PC-3 (cell line): ENCODE measurements around the gene DLK1. TPM values are rescaled to one million over a fixed set of nuclear protein-coding genes. Genes with fewer than 3 reads are reported as not detected.
A peak's percentile ranks its signal among the peaks of the same experiment; 100 is the strongest.

Experiments used
- ATAC-seq: fragments of 200-7000 bp; cut with Tn5 transposase; 2 replicates; pipeline ENCODE4 v1.9.1; 2020; ENCODE audit warnings: mild to moderate bottlenecking, moderate library complexity
- BruUV-seq: library from RNA; stranded (reverse); fragments of 400-500 nt; replicated peaks from 2 replicates; lab custom pipeline; 2021; lab: Mats Ljungman, UMichigan
- CTCF ChIA-PET: fragments of 300-600 bp; sonication (Branson Sonifier 250); formaldehyde crosslinking; loops from one replicate; lab custom pipeline; 2022; ENCODE audit warnings: antibody characterized with exemption; lab: Charles Lee
- POLR2A ChIA-PET: fragments of 300-600 bp; sonication (Branson Sonifier 250); formaldehyde crosslinking; loops from one replicate; lab custom pipeline; 2022; ENCODE audit warnings: antibody characterized with exemption; ENCODE audit not compliant: unreplicated experiment; lab: Charles Lee
- DNase-seq: peaks from one replicate; pipeline ENCODE4 v3.0.0-alpha.2; 2015
- H2AFZ ChIP-seq: fragments of 300-600 bp; sonication (generic); 2 replicates; pipeline ENCODE4 v1.6.0; 2016; ENCODE audit warnings: antibody characterized with exemption, low read length
- H3F3A ChIP-seq: fragments of 300-600 bp; sonication (generic); one replicate; pipeline ENCODE4 v1.6.0; 2017; ENCODE audit warnings: antibody characterized with exemption, low read length, control low read depth, mild to moderate bottlenecking; ENCODE audit not compliant: unreplicated experiment
- H3K27ac ChIP-seq: fragments of 300-600 bp; sonication (generic); 2 replicates; pipeline ENCODE4 v1.5.1; 2016; ENCODE audit warnings: mild to moderate bottlenecking, low read length
- H3K27me3 ChIP-seq: fragments of 300-600 bp; sonication (generic); 2 replicates; pipeline ENCODE4 v1.6.1; 2016; ENCODE audit warnings: low read length, mixed read lengths
- H3K36me3 ChIP-seq: fragments of 300-600 bp; sonication (generic); 2 replicates; pipeline ENCODE4 v1.6.1; 2016; ENCODE audit warnings: low read depth, mixed run types, low read length, mixed read lengths
- H3K4me1 ChIP-seq: fragments of 300-600 bp; sonication (generic); 2 replicates; pipeline ENCODE4 v1.5.1; 2016; ENCODE audit warnings: low read length; ENCODE audit not compliant: insufficient read depth
- H3K4me2 ChIP-seq: fragments of 300-600 bp; sonication (generic); 2 replicates; pipeline ENCODE4 v1.6.0; 2016; ENCODE audit warnings: low read length
- H3K4me3 ChIP-seq: fragments of 300-600 bp; sonication (generic); 2 replicates; pipeline ENCODE4 v1.5.1; 2016; ENCODE audit warnings: mild to moderate bottlenecking, low read length, mixed read lengths
- H3K79me2 ChIP-seq: fragments of 300-600 bp; sonication (generic); 2 replicates; pipeline ENCODE4 v1.6.1; 2017; ENCODE audit warnings: low read length, mixed read lengths
- H3K9ac ChIP-seq: fragments of 300-600 bp; sonication (generic); 2 replicates; pipeline ENCODE4 v1.6.0; 2016; ENCODE audit warnings: mild to moderate bottlenecking, low read length
- H3K9me2 ChIP-seq: fragments of 300-600 bp; sonication (generic); replicated peaks from 2 replicates; pipeline ENCODE4 v1.6.1; 2016; ENCODE audit warnings: mixed run types, low read length, mixed read lengths
- H3K9me3 ChIP-seq: fragments of 300-600 bp; sonication (generic); 2 replicates; pipeline ENCODE4 v1.6.1; 2016; ENCODE audit warnings: low read length, mixed read lengths
- H4K20me1 ChIP-seq: fragments of 300-600 bp; sonication (generic); 2 replicates; pipeline ENCODE4 v1.6.1; 2016; ENCODE audit warnings: low read length, mixed read lengths
- EZH2 ChIP-seq: fragments of 300-600 bp; sonication (generic); IDR thresholded peaks from one replicate; pipeline ENCODE4 v1.6.1; 2017; ENCODE audit warnings: antibody characterized with exemption, mild to moderate bottlenecking, low read length; ENCODE audit not compliant: unreplicated experiment
- EZH2phosphoT487 ChIP-seq: fragments of 300-600 bp; sonication (generic); IDR thresholded peaks from 2 replicates; pipeline ENCODE4 v1.6.1; 2018; ENCODE audit warnings: mild to moderate bottlenecking, antibody characterized with exemption, low read length, borderline replicate concordance
- intact Hi-C: fragments of 100-400 bp; cut with micrococcal nuclease; formaldehyde crosslinking; loops from 2 replicates; pipeline ENCODE4 v1.9.0; 2023
- total RNA-seq: library from RNA; depleted of rRNA; stranded (reverse); fragments of >200 nt; gene quantifications from 2 replicates; pipeline ENCODE4 v1.2.3, GENCODE V29; 2014
- TF ChIP-seq, protein P1 (sequence below): fragments of 300-600 bp; sonication (generic); conservative IDR thresholded peaks from 2 replicates; pipeline ENCODE4 v1.5.1; 2017; ENCODE audit warnings: antibody characterized with exemption, low read depth, mild to moderate bottlenecking, low read length

Gene DLK1
- total RNA-seq, 1 experiment from 2014 or later, result not detected

DNA sequence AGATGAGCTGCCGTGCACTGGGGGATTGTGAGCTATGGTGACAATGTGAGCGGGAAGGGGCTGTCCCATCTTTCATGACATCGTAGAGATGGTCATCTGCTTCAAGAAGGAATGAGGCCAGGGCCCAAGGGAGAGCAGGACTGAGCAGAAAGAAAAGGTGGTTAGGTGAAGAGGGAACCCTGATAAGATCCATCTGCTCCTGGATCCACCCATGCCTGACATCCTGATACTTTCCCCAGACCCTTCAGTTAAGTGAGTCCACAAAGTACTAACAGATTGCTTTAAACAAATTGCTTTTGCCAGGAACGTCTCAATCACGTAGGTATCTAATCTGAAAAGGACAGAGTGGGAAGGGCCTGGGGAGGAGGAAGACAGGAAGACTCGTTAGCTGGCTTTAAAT lies 25.4 kb upstream of the DLK1 start:
- intact Hi-C loops, result no loop called here
- DNase-seq (no peak), ATAC-seq (no peak)
- no peaks in the 10 kb centered on the region for H3K36me3 ChIP-seq
- ChIA-PET POLR2A (no interaction called here), CTCF (no interaction called here)
- no peak overlapping the region for H3K27ac ChIP-seq
- peaks cover 10% of the 10 kb centered on the region for H3K4me1 ChIP-seq
- no peak overlapping the region for H3K4me3 ChIP-seq
- no TSS peak for BruUV-seq
- H3K9ac ChIP-seq, result no peak overlapping the region
- H4K20me1 ChIP-seq, result no peaks in the 10 kb centered on the region
- H3F3A ChIP-seq, result no peaks in the 10 kb centered on the region
- H3K27me3 ChIP-seq, result no peaks in the 10 kb centered on the region
- H3K4me2 ChIP-seq, result no peak overlapping the region
- no peaks in the 10 kb centered on the region for H3K79me2 ChIP-seq
- no peaks in the 10 kb centered on the region for H3K9me3 ChIP-seq
- TF ChIP-seq, protein P1, sequence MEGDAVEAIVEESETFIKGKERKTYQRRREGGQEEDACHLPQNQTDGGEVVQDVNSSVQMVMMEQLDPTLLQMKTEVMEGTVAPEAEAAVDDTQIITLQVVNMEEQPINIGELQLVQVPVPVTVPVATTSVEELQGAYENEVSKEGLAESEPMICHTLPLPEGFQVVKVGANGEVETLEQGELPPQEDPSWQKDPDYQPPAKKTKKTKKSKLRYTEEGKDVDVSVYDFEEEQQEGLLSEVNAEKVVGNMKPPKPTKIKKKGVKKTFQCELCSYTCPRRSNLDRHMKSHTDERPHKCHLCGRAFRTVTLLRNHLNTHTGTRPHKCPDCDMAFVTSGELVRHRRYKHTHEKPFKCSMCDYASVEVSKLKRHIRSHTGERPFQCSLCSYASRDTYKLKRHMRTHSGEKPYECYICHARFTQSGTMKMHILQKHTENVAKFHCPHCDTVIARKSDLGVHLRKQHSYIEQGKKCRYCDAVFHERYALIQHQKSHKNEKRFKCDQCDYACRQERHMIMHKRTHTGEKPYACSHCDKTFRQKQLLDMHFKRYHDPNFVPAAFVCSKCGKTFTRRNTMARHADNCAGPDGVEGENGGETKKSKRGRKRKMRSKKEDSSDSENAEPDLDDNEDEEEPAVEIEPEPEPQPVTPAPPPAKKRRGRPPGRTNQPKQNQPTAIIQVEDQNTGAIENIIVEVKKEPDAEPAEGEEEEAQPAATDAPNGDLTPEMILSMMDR, result no peak
- TF ChIP-seq EZH2phosphoT487 (no peak), EZH2 (no peak)
- H3K9me2 ChIP-seq, result no peaks in the 10 kb centered on the region
- H2AFZ ChIP-seq, result no peak overlapping the region

DNA sequence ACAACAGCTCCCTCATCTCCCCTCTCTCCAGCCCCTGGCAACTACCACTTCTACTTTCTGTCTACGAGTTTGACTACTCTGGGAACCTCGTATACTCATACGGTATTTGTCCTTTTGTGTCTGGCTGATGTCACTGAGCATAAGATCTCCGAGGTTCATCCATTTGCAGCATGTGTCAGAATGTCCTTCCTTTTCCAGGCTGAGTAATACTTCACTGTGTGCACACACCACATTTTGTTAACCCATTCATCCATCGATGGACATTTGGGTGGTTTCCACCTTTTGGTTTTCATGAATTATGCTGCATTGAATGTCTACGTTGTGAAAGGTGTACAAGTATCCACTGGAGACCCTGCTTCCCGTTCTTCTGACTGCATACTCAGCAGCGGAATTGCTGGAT lies 24.1 kb upstream of the DLK1 start:
- ChIA-PET CTCF (no interaction called here), POLR2A (no interaction called here)
- Histone ChIP-seq H4K20me1 (no peaks in the 10 kb centered on the region), H3K36me3 (no peaks in the 10 kb centered on the region), H3K9ac (no peak overlapping the region), H3K27ac (no peak overlapping the region), H3K9me3 (no peaks in the 10 kb centered on the region), H3F3A (no peaks in the 10 kb centered on the region), H3K27me3 (no peaks in the 10 kb centered on the region), H3K79me2 (no peaks in the 10 kb centered on the region), H3K4me3 (no peak overlapping the region), H3K9me2 (no peaks in the 10 kb centered on the region), H2AFZ (no peak overlapping the region), H3K4me1 (peaks cover 10% of the 10 kb centered on the region), H3K4me2 (no peak overlapping the region)
- no peak for DNase-seq
- ATAC-seq, result peak; percentile 53
- TF ChIP-seq, protein P1, result no peak
- TF ChIP-seq EZH2phosphoT487 (no peak), EZH2 (no peak)
- BruUV-seq, result no TSS peak
- intact Hi-C loops, result no loop called here

DNA sequence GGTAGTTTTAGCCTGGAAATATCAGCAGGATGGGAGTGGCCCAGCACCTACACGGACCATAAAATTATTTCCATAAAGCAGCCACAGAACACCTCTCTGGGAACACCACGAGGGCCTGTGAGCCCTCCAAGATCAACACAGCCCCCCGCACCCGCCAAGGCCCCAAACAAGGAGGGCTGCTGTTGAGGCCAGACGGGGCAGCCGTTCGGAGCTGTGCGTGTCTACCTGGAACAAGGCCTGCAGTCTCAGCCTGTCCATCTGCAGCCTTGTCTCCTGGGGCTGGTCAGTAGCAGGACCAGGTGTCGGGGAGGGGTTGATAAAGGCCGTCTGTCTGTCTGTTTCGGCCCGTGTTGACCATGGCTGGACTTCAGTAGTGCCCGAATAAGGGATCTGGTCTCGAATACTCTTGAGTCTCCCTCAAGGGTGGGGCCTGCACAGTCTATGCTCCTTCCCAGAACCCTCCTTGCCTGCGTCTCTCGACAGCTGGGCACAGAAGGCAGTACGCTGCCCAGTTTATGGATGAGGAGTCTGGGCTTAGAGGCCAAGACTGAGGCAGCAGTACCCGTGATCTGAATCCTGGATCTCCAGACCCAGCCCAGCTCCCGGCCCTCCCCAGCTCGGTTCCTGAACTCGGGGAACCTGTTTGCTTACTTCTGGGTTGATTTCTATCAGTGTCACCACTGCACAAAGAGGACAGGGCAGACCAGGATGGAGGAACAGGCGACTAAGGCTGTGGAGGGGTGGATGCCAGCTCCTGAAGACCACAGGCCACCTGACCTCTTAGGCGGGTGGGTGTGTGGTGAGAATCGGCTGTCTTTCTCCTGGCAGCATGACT lies 23.1 kb upstream of the DLK1 start:
- BruUV-seq, result no TSS peak
- Histone ChIP-seq H3K9me2 (no peaks in the 10 kb centered on the region), H4K20me1 (no peaks in the 10 kb centered on the region), H3K79me2 (no peaks in the 10 kb centered on the region), H3K4me3 (no peak overlapping the region), H3K9ac (no peak overlapping the region), H3K36me3 (no peaks in the 10 kb centered on the region), H3K27ac (no peak overlapping the region), H3K9me3 (no peaks in the 10 kb centered on the region), H3F3A (no peaks in the 10 kb centered on the region), H2AFZ (0 out of 2 replicates have a peak overlapping the region, but pooled peaks have one; percentile 16), H3K27me3 (no peaks in the 10 kb centered on the region), H3K4me1 (peaks cover 12% of the 10 kb centered on the region), H3K4me2 (0 out of 2 replicates have a peak overlapping the region, but pooled peaks have one; percentile 7)
- DNase-seq (peak; percentile 58), ATAC-seq (no peak; the same call in 1 of the 2 replicates)
- POLR2A ChIA-PET, result no interaction called here
- CTCF ChIA-PET, result no interaction called here
- intact Hi-C loops, result no loop called here
- TF ChIP-seq EZH2phosphoT487 (no peak), EZH2 (no peak)
- TF ChIP-seq, protein P1, result no peak
